ENCODE measurements around the gene ABCC3. TPM values are rescaled to one million over a fixed set of nuclear protein-coding genes. Genes with fewer than 3 reads are reported as not detected.
"Not testable (repeated sequence)": the region's sequence is repeated elsewhere in the genome, so short reads cannot be mapped to it uniquely, and the experiment has no call there.

The ABCC3 gene
- total RNA-seq, 6 experiments from 2014 or later, result 18.4 to 23.6 (median 21.3) TPM

DNA sequence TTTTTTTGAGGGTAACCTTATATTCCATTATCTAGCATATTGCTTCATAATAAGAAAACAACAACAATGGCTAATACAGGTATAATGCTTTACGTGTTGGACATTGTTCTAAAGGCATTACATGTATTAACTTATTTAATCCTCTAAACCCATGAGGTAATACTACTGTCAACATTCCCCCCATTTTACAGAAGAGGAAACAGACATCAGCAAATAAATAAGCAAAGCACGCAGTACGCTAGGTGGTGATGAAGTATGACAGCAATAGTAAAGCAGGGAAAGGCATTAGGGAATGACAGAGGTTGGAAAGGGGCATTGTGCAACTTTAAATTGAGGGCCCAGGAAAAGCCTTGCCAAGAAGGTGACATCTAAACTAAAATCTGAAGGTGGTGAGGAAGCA lies 68.5 kb downstream of the ABCC3 start:
- TF ChIP-seq CTCF (IDR thresholded peaks at IDR 0.05), result no peak
- no peak for DNase-seq
- no peak overlapping the region for H3K4me3 Mint-ChIP-seq
- H3K9me3 Mint-ChIP-seq, result no peaks in the 10 kb centered on the region
- peak overlapping the region; percentile 16 for H3K27ac Mint-ChIP-seq
- peaks cover 70% of the 10 kb centered on the region for H3K4me1 Mint-ChIP-seq (ENCODE audit: low read depth)
- H3K36me3 Mint-ChIP-seq (ENCODE audit: low read depth), result peaks cover 29% of the 10 kb centered on the region
- H3K27me3 Mint-ChIP-seq (ENCODE audit: insufficient read depth), result peaks cover 4% of the 10 kb centered on the region; the same call in 1 of the 2 replicates

DNA sequence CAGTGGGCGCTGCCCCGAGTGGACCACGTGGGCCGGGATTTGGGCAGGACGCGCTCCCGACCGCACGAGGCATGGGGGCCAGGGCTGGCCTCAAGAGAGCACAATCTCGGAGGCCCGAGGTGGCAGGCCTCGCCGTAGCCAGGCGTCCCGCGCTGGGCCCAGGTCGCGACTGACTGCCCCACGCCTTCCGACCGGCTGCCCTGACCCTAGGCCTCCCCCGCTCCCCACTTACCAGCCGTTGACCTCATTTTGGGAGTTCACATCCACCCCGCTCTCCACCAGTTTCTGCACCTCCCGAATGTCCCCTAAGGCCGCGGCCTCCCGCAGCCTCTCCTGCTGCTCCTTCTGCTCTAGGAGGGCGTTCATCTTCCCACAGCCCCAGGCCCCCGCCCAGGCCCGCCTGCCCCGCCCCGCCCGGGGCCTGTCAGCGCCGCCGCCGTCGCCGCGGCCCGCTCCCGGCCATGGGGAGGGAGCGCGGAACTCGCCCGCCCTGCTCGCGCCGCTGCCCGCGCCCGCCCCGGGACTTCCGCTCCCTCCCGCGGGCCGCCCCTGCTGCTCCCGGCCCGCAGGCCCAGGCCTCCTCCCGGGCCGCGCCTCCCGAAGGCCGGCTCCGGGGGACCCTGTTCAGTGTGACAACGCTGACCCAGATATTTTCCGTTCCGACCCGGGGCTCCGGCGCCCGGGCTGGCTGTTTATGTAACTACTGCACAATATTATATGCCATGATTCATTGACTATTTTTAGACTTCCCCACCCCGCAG lies 72.8 kb downstream of the ABCC3 start, which contains the start of gene ANKRD40:
ANKRD40 (minus strand) TSS at position 626 of the 761 bp plus-strand sequence; CDS start at position 366, 260 bp downstream.
- Mint-ChIP-seq H3K9me3 (no peaks in the 10 kb centered on the region), H3K36me3 (ENCODE audit: low read depth) (peaks cover 14% of the 10 kb centered on the region), H3K27me3 (ENCODE audit: insufficient read depth) (peaks cover 6% of the 10 kb centered on the region; the same call in 1 of the 2 replicates), H3K4me3 (peak within 1 kb of the TSS; percentile 96), H3K27ac (peak within 1 kb of the TSS; percentile 93), H3K4me1 (ENCODE audit: low read depth) (peaks cover 51% of the 10 kb centered on the region)
- peak; percentile 94 for DNase-seq
- TF ChIP-seq CTCF (IDR thresholded peaks at IDR 0.05), result no peak

- H3K27me3 Mint-ChIP-seq (ENCODE audit: insufficient read depth), result peaks cover 6% of the 10 kb centered on the region; the same call in 1 of the 2 replicates
- DNase-seq, result no peak
Measured at GRCh38 chr17:50708050-50709000, 73.6 kb downstream of the ABCC3 start.

DNA sequence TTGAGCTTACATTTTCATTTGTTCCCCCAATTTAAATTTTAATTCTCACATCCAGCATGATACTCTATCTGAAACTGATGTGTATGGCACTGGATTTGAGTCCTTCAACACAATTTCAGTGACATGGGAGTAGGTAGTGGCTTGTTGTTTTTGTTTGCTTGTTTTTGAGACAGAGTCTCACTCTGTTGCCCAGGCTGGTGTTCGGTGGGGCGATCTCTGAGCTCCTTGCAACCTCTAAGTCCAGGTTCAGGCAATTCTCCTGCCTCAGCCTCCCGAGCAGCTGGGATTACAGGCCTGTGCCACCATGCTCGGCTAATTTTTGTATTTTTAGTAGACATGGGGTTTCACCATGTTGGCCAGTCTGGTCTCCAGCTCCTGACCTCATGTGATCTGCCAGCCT lies 74.4 kb downstream of the ABCC3 start:
- H3K36me3 Mint-ChIP-seq (ENCODE audit: low read depth); H3K9me3 Mint-ChIP-seq; H3K27me3 Mint-ChIP-seq (ENCODE audit: insufficient read depth); DNase-seq: not testable (repeated sequence)
- Mint-ChIP-seq H3K4me1 (ENCODE audit: low read depth) (peaks cover 39% of the 10 kb centered on the region), H3K4me3 (peak overlapping the region; percentile 96), H3K27ac (peak overlapping the region; percentile 93)

More at GRCh38 chr17:50708050-50709000, 73.6 kb downstream of the ABCC3 start:
- Mint-ChIP-seq H3K4me3 (peak overlapping the region; percentile 96), H3K4me1 (ENCODE audit: low read depth) (peaks cover 47% of the 10 kb centered on the region), H3K27ac (peak overlapping the region; percentile 93), H3K36me3 (ENCODE audit: low read depth) (peaks cover 14% of the 10 kb centered on the region), H3K9me3 (no peaks in the 10 kb centered on the region)
- no peak for TF ChIP-seq CTCF (IDR thresholded peaks at IDR 0.05)

- no peak overlapping the region for H3K27ac Mint-ChIP-seq
- TF ChIP-seq CTCF (IDR thresholded peaks at IDR 0.05), result no peak
- peaks cover 6% of the 10 kb centered on the region; the same call in 1 of the 2 replicates for H3K27me3 Mint-ChIP-seq (ENCODE audit: insufficient read depth)
- H3K36me3 Mint-ChIP-seq (ENCODE audit: low read depth), result peaks cover 4% of the 10 kb centered on the region; the same call in 1 of the 2 replicates
- DNase-seq, result no peak
- no peaks in the 10 kb centered on the region for H3K9me3 Mint-ChIP-seq
- peaks cover 35% of the 10 kb centered on the region for H3K4me1 Mint-ChIP-seq (ENCODE audit: low read depth)
- no peak overlapping the region for H3K4me3 Mint-ChIP-seq
Measured at GRCh38 chr17:50710025-50710424, 75.3 kb downstream of the ABCC3 start.

Measured in HFFc6 (cell line).